HG03097 (cell line): ENCODE measurements around the gene INPP5K.
"Not testable (repeated sequence)": the region's sequence is repeated elsewhere in the genome, so short reads cannot be mapped to it uniquely, and the experiment has no call there.

Source experiments
- ATAC-seq: cut with Tn5 transposase; IDR thresholded peaks from one replicate; pipeline ENCODE4 v1.9.1; 2021; ENCODE audit not compliant: unreplicated experiment, low FRiP score

Gene INPP5K

GRCh38 chr17:1508709-1509108 is 7.7 kb downstream of the INPP5K start:
- ATAC-seq = not testable (repeated sequence)

GRCh38 chr17:1506649-1507267 is 9.7 kb downstream of the INPP5K start:
- no peak for ATAC-seq

- no peak for ATAC-seq
Measured at GRCh38 chr17:1505586-1505985, 10.8 kb downstream of the INPP5K start.

- ATAC-seq = no peak
Measured at GRCh38 chr17:1504866-1505265, 11.5 kb downstream of the INPP5K start.

GRCh38 chr17:1503699-1504098 is 12.7 kb downstream of the INPP5K start:
- ATAC-seq = no peak

GRCh38 chr17:1498869-1499268 is 17.5 kb downstream of the INPP5K start:
- ATAC-seq = no peak

- no peak for ATAC-seq
Measured at GRCh38 chr17:1498233-1498632, 18.2 kb downstream of the INPP5K start.

GRCh38 chr17:1497831-1498230 is 18.6 kb downstream of the INPP5K start:
- no peak for ATAC-seq

- ATAC-seq = no peak
Measured at GRCh38 chr17:1496869-1497268, 19.5 kb downstream of the INPP5K start.

- no peak for ATAC-seq
Measured at GRCh38 chr17:1495265-1495989, 21.0 kb downstream of the INPP5K start.

GRCh38 chr17:1494736-1495253 is 21.6 kb downstream of the INPP5K start:
- no peak for ATAC-seq

GRCh38 chr17:1494203-1494602 is 22.2 kb downstream of the INPP5K start:
- no peak for ATAC-seq

GRCh38 chr17:1493291-1493980 is 23.0 kb downstream of the INPP5K start:
- ATAC-seq = no peak

GRCh38 chr17:1492249-1493206 is 23.9 kb downstream of the INPP5K start, which contains the start of gene MYO1C:
TSS of gene MYO1C (minus strand) at chr17:1492686. CDS start at chr17:1492487, 199 bp downstream.
- no peak for ATAC-seq

GRCh38 chr17:1491443-1492248 is 24.8 kb downstream of the INPP5K start:
- no peak for ATAC-seq

GRCh38 chr17:1490643-1491442 is 25.6 kb downstream of the INPP5K start:
- no peak for ATAC-seq

- no peak for ATAC-seq
Measured at GRCh38 chr17:1488826-1489270, 27.6 kb downstream of the INPP5K start.

- ATAC-seq = no peak
Measured at GRCh38 chr17:1487939-1488825, 28.2 kb downstream of the INPP5K start.
